ENCODE measurements around the gene FNDC3B.

Gene FNDC3B

DNA sequence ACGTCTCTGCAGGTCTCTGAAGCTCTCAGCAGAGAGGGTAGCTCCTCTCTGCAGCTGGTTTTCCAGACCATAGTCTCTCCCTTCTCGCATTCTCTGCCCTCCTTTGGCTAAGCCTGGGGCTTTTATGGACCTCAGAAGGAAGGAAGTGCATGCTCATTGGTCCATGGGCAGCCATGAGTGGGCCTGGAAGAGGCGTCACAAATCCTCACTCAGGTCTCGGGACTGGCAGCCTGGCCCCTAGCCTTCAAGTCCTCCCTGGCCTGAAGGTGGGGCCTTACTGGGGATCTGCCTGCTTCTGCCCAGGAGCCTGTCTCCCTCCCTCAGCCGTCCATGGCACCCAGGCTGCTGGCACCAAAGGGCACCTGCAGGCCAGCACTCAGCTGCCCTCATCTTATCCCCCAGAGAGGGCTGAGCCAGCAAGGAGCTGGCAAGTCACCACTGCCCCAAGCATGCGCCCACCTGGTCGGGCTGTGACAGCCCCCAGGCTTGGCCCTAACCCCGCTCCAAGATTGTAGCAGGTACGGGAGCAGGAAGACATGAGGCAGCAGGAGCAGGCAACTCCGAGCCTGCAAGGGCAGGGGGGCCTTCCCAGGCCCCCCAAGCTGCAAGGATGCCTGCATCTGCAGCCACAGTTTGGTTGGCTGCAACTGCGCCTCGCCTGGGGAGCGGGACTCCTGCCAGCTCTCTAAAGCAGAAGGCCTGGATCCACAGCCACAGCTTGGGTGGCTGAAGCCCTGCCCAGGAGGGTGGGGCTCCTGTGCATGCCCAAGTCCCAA, 371.5 kb downstream of the FNDC3B start:
- no peak for DNase-seq (ENCODE audit: extremely low read depth in 1 of 2, low read depth in 1 of 2)

- DNase-seq (ENCODE audit: extremely low read depth in 1 of 2, low read depth in 1 of 2): no peak
Observed at GRCh38 chr3:172411478-172411947, 372.1 kb downstream of the FNDC3B start.

DNA sequence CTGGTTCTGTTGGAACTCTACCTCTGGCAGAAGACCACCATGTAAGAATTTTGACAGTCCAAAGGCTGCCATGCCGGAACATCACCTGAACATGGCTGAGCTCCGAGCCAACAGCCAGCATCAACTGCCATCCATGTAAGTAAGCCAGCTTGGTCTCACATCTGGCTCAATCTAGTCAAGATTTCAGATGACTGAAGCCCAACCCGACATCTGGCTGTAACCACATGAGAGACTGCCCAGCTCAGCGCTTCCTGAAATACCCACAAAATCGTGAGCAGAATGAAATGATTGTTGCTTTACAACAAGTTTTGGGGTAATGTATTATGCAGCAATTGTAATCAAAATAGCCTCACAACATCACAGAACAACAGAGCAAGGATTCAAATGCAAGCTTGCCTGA, 375.9 kb downstream of the FNDC3B start:
- DNase-seq (ENCODE audit: extremely low read depth in 1 of 2, low read depth in 1 of 2): no peak

GRCh38 chr3:172437713-172438112, 398.3 kb downstream of the FNDC3B start:
- DNase-seq (ENCODE audit: extremely low read depth in 1 of 2, low read depth in 1 of 2): no peak

DNA sequence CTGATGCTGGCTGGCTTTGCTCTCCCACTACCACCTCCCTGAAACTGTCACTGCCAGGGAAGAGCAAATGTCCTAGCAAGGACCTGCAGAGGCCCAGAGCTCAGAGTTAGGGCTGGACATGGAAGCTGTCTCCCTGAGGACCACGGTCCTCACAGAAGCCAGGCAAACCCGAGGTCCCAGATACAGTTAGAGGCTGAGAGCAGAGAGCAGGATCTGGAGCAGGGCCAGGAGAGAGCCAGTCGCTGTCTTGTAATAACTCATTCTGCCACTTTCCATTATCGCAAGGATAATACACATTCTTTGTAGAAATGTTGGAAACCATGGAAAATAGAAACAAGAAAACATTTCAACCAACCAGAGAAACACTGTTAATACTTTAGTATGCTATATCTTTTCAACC, 398.8 kb downstream of the FNDC3B start:
- no peak for DNase-seq (ENCODE audit: extremely low read depth in 1 of 2, low read depth in 1 of 2)

- DNase-seq (ENCODE audit: extremely low read depth in 1 of 2, low read depth in 1 of 2): no peak
Observed at GRCh38 chr3:172441581-172441980, 402.2 kb downstream of the FNDC3B start.

GRCh38 chr3:172442606-172443005, 403.2 kb downstream of the FNDC3B start:
- no peak for DNase-seq (ENCODE audit: extremely low read depth in 1 of 2, low read depth in 1 of 2)

DNA sequence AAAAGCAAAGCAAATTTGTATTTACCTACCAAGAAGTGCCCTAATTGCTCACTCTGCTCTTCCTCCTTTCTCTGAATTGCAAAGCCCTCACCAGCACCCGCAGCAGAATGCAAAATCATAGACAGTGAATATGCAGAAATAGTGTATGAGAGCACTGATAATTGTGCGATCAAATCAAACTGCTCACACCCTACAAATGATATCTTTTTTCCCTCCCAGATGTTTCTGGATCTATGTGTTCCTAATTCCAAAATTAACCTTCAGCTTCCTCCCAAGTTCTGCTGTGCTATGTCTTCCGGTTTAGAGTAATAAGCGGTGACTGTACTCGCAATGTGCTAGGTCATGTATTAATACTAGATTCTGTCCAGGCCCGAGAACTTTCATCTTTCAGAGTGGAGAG, 405.4 kb downstream of the FNDC3B start:
- DNase-seq (ENCODE audit: extremely low read depth in 1 of 2, low read depth in 1 of 2): no peak

DNA sequence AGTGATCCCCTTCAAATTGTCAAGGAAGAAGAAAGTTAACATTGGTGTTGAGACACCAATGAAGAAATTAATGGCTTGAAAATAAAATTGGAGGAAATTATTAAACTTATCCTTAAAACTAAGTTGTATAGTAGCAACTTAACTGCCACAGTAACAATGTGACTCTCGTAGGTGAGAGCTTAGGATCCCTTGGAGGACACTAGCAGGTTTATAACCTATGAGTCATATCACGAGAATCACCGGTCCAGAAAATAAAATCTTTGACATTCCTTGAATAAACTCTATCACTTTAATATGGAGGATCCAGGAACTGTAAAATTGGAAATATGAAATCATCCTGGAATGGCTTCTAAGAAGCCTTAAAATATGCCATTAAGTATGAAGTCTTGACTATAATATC, 406.8 kb downstream of the FNDC3B start:
- no peak for DNase-seq (ENCODE audit: extremely low read depth in 1 of 2, low read depth in 1 of 2)

DNA sequence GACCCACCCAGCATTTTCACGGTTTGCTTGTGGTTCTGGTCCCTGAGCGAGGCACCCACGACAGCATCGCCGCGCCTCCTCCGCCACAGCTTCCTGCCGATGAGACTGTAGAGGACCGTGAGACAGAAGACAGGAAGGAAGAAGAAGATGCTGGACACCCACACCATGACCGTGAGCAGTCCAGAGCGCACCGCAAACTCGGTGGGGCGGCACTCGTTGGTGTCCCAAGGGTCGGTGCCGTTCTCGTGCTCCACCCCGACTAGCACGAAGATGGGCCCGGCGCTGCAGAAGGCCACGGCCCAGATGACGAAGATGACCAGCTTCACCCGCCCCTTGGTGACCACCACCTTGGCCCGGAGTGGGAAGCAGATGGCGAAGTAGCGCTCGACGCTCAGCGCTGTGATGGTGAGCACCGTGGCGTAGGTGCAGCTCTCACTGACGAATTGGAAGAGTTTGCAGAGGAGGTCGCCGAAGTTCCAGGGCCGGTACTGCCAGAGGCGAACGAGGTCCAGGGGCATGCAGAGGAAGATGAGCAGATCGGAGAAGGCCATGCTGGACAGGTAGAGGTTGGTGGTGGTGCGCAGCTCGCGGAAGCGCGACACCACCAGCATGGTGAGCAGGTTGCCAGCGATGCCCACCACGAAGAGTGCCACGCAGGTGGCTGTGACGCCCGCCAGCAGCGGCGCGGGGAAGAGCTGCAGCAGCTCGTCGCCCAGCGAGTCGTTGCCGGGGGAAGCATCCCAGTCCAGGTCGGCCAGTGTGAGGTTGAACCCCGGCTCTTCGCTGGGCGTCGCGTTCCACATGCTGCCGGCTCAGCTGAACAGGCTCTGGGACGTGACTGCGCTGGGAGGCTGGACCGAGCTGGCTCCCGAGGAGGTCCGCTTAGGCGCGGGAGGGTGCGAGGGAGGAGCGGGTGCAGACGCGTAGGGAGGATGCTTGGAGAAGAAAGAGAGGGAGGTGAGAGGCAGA, 408.5 kb downstream of the FNDC3B start, which contains the start of gene GHSR:
GHSR (minus strand) TSS at position 846 of the 969 bp plus-strand sequence; CDS start at position 803, 43 bp downstream.
- DNase-seq (ENCODE audit: extremely low read depth in 1 of 2, low read depth in 1 of 2): no peak

DNA sequence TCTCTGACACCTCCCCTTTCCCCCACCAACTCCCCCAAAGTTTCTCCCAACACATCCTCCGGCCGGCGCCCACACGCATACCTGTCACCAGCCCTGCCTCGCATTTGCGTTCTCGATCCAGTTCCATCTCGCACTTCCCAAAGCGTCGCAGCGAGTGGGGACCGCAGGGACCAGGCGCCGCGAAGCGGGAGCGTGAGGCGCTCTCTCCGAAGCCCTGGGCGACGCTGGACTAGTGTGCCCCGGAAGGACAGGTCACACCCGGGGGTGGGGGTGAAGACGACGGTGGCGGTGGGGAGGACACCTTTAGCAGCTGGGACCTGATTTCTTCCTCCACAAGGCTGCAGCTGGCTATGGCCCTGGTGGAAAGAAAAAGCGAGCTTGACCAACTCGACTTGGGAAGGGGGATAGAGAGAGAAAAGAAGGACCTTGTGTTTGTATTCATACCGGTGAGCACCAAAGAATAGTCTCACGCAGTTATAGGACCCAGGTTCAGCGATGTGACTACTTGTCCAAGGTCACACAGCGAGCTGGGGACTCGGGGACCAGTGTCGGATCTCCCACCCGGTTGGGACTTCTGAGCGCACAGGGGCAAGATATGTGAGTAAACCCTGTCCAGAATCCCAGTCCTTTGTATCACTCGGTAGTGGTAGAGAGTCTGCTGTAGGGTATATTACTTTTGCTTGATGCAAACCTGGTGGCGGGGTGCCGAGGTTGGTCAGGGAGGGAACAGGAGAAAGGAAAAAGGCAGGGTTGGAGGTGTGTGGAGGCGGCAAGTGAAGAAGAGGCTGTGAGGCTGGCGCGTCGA, 409.5 kb downstream of the FNDC3B start:
- no peak for DNase-seq (ENCODE audit: extremely low read depth in 1 of 2, low read depth in 1 of 2)

GRCh38 chr3:172449466-172450149, 410.2 kb downstream of the FNDC3B start:
- DNase-seq (ENCODE audit: extremely low read depth in 1 of 2, low read depth in 1 of 2): no peak

Measured in activated CD8-positive, alpha-beta memory T cell treated with anti-CD3 and anti-CD28 coated beads for 1 hour (primary cell).